Nephron (organoid): ENCODE results near the gene AK9.
A peak's percentile ranks its signal among the peaks of the same experiment; 100 is the strongest.

Source experiments
- H3K27ac Mint-ChIP-seq, 3 experiments: 2 replicates each; pipeline ENCODE4 v1.8.0; 2020; ENCODE audit warnings: mixed read lengths in 3 of 3, mild to moderate bottlenecking in 2 of 3, moderate library complexity in 1 of 3
- H3K27me3 Mint-ChIP-seq: 2 replicates; pipeline ENCODE4 v1.8.0; 2021; ENCODE audit warnings: low read depth, mild to moderate bottlenecking, moderate library complexity, mixed read lengths
- H3K36me3 Mint-ChIP-seq: 2 replicates; pipeline ENCODE4 v1.8.0; 2020; ENCODE audit warnings: low read depth, mixed read lengths
- H3K4me1 Mint-ChIP-seq: 2 replicates; pipeline ENCODE4 v1.8.0; 2020; ENCODE audit warnings: mixed read lengths
- H3K4me3 Mint-ChIP-seq, 3 experiments: 2 replicates each; pipeline ENCODE4 v1.8.0; 2020; ENCODE audit warnings: mild to moderate bottlenecking in 3 of 3, mixed read lengths in 3 of 3, moderate library complexity in 2 of 3
- H3K9me3 Mint-ChIP-seq: 2 replicates; pipeline ENCODE4 v1.8.0; 2020; ENCODE audit warnings: mixed read lengths
- TF ChIP-seq, protein P1 (sequence below), 3 experiments: fragments of 200-600 bp; sonication (generic); IDR thresholded peaks; one replicate each; pipeline ENCODE4 v1.5.0; 2021; ENCODE audit warnings: antibody characterized with exemption in 3 of 3; ENCODE audit not compliant: unreplicated experiment in 3 of 3

The AK9 gene

DNA sequence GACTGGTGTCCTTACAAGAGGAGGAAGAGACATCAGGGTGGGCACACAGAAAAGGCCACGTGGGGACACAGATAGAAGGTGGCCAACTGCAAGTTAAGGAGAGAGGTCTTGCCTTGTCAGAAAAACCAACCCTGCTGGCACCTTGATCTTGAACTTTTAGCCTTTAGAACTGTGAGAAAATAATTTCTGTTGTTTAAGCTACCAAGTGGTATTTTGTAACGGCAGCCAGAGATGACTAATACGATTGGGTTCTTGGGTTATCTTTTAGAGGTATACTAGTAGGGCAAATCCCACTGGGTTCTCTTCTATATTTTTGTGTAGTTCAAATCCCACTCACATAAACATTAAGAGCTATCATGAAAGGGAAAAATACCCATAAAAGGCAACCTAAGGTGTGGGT lies 176.1 kb downstream of the AK9 start:
- H3K36me3 Mint-ChIP-seq: no peaks in the 10 kb centered on the region

DNA sequence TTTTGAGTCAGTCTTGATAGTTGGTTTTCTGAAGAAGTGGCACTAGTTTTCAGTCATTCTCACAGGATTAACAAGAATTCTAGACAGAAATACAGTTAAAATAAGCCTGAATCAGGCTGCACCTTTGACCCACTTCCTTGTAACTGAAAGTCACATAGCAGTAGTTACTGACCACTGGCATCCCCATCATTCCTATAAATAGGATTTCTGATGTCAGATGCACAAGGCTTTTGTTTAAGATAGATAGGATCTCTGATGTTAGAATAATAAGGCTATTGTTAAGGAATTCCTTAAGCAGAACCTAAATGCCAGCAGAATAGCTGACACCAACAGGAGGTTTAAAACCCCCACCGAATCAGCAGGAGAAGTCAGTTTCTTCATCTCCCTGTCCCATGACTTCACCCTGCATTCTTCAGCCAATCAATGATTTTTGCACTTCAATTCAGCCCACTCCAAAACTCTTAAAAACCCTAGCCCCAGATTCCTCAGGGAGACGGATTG lies 177.4 kb downstream of the AK9 start:
- H3K9me3 Mint-ChIP-seq: no peaks in the 10 kb centered on the region
- no peaks in the 10 kb centered on the region for H3K36me3 Mint-ChIP-seq
- peaks cover 20% of the 10 kb centered on the region for H3K4me1 Mint-ChIP-seq
- H3K4me3 Mint-ChIP-seq: no peak overlapping the region
- H3K27me3 Mint-ChIP-seq: no peaks in the 10 kb centered on the region
- TF ChIP-seq, protein P1, sequence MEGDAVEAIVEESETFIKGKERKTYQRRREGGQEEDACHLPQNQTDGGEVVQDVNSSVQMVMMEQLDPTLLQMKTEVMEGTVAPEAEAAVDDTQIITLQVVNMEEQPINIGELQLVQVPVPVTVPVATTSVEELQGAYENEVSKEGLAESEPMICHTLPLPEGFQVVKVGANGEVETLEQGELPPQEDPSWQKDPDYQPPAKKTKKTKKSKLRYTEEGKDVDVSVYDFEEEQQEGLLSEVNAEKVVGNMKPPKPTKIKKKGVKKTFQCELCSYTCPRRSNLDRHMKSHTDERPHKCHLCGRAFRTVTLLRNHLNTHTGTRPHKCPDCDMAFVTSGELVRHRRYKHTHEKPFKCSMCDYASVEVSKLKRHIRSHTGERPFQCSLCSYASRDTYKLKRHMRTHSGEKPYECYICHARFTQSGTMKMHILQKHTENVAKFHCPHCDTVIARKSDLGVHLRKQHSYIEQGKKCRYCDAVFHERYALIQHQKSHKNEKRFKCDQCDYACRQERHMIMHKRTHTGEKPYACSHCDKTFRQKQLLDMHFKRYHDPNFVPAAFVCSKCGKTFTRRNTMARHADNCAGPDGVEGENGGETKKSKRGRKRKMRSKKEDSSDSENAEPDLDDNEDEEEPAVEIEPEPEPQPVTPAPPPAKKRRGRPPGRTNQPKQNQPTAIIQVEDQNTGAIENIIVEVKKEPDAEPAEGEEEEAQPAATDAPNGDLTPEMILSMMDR (IDR thresholded peaks at IDR 0.05; ENCODE audit: unreplicated experiment in 3 of 3): no peak
- H3K27ac Mint-ChIP-seq: peak overlapping the region in 1 of 3 experiments; percentile 42

More for the DNA sequence above, 176.1 kb downstream of the AK9 start:
- Mint-ChIP-seq H3K27me3 (no peaks in the 10 kb centered on the region), H3K4me3 (no peak overlapping the region), H3K27ac (no peak overlapping the region), H3K4me1 (peaks cover 18% of the 10 kb centered on the region), H3K9me3 (no peaks in the 10 kb centered on the region)
- TF ChIP-seq, protein P1 (IDR thresholded peaks at IDR 0.05; ENCODE audit: unreplicated experiment in 3 of 3): no peak

DNA sequence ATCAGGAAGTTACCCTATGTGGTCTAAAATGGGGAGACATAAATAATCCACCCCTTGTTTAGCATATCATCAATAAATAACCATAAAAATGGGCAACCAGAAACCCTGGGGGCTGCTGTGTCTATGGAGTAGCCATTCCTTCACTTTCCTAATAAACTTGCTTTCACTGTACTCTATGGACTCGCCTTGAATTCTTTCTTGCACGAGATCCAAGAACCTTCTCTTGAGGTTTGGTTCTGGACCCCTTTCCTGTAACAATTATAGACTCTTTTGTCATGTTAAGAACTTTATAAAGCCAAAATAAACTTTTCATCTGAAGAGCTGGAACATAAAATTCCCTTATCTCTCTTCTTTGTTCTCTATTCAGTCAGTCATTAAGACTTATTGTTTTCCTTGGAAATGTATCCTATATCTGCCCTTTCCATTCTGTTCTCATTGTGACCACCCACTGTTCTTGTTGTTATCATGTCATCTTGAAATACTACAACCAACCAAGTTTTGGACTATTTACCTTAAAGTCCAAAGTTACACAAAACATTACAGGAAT lies 178.7 kb downstream of the AK9 start:
- Mint-ChIP-seq H3K4me3 (no peak overlapping the region), H3K36me3 (no peaks in the 10 kb centered on the region), H3K27me3 (no peaks in the 10 kb centered on the region)

GRCh38 chr6:109511832-109512231 lies 179.2 kb downstream of the AK9 start:
- TF ChIP-seq, protein P1 (IDR thresholded peaks at IDR 0.05; ENCODE audit: unreplicated experiment in 3 of 3): no peak
- Mint-ChIP-seq H3K4me1 (peaks cover 37% of the 10 kb centered on the region), H3K36me3 (no peaks in the 10 kb centered on the region), H3K27me3 (no peaks in the 10 kb centered on the region), H3K4me3 (no peak overlapping the region), H3K27ac (peak overlapping the region; percentile 16 to 82 (median 65)), H3K9me3 (no peaks in the 10 kb centered on the region)

More for the DNA sequence above, 178.7 kb downstream of the AK9 start:
- H3K9me3 Mint-ChIP-seq: no peaks in the 10 kb centered on the region
- TF ChIP-seq, protein P1 (IDR thresholded peaks at IDR 0.05; ENCODE audit: unreplicated experiment in 3 of 3): no peak
- peak overlapping the region; percentile 16 to 82 (median 65) for H3K27ac Mint-ChIP-seq
- peaks cover 32% of the 10 kb centered on the region for H3K4me1 Mint-ChIP-seq

DNA sequence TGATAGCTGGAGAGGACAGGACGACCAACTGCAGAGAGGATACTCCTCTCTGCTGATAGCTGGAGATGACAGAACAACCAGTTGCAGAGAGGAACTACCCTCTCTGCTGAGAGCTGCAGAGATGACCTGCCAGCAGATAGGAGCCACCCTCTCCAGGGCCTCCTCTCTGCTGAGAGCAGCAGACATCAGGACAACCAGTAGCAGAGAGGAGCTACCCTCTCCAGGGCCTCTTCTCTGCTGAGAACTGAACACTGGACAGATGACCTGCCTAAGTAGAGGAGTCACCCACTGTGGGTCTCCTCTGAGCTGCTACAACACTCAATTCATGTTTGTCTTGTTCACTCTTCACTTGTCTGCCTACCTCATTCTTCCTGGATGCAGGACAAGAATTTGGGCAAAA lies 180.6 kb downstream of the AK9 start:
- no peak overlapping the region for H3K27ac Mint-ChIP-seq
- no peaks in the 10 kb centered on the region for H3K9me3 Mint-ChIP-seq
- no peaks in the 10 kb centered on the region for H3K36me3 Mint-ChIP-seq
- no peaks in the 10 kb centered on the region for H3K27me3 Mint-ChIP-seq
- TF ChIP-seq, protein P1 (IDR thresholded peaks at IDR 0.05; ENCODE audit: unreplicated experiment in 3 of 3): no peak
- H3K4me1 Mint-ChIP-seq: peaks cover 43% of the 10 kb centered on the region
- no peak overlapping the region for H3K4me3 Mint-ChIP-seq
